NCI-H526 treated with DMSO at 0.1 percent for 48 hours (cell line): ENCODE results near the gene AHCYL2.
"Not testable (repeated sequence)": the region's sequence is repeated elsewhere in the genome, so short reads cannot be mapped to it uniquely, and the experiment has no call there.

Source experiments
- DNase-seq: peaks from one replicate; lab custom pipeline; 2025; lab: John Stamatoyannopoulos, UW

The AHCYL2 gene

DNA sequence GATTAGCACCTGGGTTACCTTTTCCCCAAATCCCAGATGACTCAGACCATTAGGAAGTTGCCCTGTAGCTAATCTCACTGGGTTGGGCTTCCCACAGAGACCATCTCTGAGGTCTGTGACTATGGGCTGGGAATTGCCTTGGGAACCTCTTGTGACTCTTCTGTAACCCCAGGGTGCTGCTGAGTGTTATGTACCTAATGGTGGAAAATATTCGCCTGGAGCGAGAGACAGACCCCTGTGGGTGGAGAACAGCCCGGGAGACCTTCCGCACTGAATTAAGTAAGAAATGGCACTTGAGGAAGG, 229.4 kb downstream of the AHCYL2 start:
- DNase-seq = no peak

DNA sequence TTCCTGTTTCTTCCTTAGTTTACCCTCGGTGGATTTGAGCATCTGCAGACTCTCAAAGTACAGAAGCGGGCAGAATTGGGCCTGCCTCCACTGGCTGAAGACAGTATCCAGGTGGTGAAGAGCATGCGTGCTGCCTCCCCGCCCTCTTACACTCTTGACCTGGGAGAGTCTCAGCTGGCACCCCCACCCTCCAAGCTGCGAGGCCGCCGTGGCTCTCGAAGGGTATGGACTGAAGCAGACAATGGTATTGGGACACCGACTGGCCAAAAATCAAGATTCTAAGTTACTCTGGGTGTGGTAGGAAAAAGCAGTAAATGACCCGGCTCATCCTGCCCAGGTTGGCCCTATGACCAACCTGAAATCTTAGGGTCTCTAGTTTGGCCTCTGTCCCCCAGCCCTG, 231.6 kb downstream of the AHCYL2 start:
- no peak for DNase-seq

DNA sequence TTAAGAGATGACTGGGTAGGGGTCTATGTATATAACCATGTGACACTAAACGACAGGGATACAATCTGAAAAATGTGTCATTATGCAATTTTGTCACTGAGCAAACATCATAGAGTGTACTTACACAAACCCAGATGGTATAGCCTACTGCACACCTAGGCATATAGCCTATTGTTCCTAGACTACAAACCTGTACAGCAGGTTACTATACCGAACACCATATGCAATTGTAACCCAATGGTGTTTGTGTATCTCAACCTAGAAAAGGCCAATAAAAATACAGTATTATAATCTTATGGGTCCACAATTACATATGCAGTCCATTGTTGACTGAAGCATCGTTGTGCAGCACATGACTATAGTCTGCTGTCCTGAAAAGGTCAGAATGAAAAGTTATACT, 232.3 kb downstream of the AHCYL2 start:
- no peak for DNase-seq

DNA sequence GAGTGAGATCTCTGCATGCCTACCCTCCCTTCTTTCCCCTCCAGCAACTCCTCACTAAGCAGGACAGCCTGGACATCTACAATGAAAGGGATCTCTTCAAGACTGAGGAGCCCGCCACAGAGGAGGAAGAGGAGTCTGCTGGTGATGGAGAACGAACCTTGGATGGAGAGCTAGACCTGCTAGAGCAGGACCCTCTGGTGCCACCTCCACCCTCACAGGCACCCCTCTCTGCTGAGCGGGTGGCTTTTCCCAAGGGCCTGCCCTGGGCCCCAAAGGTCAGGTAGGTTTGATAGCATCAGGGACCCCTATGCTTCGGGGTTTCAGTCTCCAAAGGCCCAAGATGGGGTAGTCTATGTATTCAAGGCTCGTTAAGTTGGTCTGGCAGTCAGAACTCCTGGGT, 233.3 kb downstream of the AHCYL2 start:
- no peak for DNase-seq

DNA sequence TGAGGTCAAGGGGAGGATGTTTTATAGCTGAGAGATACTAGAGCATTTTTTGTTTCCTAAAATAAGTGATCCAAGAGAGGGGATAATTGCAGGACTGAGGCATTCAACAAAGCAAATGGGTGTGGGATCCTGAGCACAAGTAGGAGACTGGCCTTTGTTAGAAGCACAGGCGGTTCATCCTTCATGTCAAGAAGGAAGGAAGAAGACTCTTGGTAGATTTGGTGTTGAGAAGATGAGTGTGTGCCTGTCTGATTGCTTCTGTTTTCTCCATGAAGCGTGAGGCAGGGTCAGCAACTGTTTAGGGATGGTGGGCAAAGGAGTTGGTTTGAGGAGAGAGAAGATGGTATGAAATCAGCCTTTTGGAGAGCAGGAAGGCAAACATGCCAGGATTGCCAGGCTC, 237.0 kb downstream of the AHCYL2 start:
- DNase-seq = no peak

DNA sequence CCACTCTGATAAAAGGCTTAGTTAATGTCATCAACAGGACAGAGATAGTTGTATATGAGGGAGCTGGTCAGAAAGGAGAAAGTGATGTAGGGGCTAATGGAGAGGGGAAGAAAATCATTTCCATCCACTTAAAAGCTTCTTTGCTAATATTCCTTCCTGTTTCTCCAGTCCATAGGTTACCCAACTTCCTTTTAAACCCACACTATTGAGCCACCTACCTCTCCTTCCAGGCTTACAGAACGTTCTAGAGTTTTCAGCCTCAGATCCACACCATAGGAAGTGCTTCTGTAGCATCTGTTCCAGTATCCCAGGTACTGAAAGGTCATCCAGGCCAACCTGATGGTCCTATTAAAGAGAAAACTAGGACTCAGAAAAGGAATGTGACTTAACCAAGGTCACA, 237.6 kb downstream of the AHCYL2 start:
- no peak for DNase-seq

DNA sequence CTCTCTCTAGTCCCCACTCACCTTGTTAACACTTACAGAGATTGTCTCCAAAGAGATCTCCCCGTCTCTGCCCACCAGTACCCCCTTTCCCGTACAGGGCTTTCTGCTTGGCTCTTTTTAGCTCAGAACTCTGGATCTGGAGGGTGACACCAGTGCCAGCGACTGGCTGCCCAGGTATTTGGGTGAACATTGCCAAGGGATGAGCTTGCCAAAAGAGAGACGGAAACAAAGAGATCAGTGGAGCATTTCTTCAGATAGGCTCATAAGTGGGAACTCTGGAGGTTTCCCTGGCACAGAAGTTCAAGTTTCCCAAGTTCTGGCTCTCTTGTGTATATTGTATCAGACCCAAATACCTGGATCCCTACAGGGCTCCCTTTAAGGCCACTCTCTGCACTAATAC, 239.4 kb downstream of the AHCYL2 start:
- no peak for DNase-seq

DNA sequence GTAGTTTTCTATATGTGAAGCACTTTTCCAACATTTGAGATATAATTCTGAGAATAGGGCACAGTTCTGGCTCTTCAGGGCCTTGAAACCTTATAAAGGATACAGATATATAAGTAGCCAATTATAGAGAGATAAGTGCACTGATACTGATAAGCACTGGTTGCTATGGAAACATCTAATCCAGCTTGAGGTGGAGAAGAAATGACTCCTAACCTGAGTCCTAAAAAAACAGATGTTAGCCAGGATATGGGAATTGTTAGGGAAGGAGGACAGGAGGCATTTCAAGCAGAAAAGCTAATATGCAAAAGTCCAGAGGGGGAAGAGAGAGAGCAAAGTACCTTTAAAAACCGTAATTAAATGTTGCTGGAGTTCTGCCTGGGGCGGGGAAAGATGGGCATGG, 240.2 kb downstream of the AHCYL2 start:
- DNase-seq = no peak

DNA sequence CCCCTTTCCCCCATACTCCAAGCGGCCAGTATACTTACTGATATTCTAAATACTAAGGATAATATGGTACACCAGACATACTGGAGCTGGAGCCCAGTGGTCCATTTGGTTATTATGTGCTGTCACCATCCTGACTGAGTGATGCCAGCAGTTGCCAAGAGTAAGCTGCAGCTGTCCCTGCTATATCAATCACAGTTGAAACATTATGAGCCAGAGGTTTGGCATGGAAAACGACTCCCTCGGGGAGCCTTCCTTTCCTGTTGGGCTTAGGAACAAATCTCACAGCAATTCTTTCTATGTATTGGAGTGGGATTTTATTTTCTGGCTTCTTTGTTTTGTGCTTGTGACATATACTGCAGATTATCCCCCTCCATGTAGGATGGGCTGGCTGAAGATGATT, 242.0 kb downstream of the AHCYL2 start:
- DNase-seq = no peak

DNA sequence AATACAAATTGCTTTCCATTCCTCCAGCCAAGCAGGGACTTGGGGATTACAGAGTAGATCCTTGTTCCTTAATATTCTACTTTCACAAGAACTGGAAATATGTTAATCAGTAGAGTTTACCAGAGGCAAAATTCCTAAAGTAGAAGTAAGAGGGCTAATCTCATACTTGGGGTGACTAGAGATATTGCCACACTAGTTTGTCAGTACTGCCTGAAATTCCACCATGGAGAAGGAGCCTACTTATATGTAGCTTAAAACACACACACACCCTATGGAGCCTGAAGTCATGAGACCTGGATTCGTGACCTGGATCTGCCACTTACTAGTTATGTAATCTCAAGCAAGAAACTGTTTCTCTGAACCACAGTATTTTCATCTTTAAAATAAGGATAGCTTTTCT, 243.3 kb downstream of the AHCYL2 start:
- DNase-seq = no peak

DNA sequence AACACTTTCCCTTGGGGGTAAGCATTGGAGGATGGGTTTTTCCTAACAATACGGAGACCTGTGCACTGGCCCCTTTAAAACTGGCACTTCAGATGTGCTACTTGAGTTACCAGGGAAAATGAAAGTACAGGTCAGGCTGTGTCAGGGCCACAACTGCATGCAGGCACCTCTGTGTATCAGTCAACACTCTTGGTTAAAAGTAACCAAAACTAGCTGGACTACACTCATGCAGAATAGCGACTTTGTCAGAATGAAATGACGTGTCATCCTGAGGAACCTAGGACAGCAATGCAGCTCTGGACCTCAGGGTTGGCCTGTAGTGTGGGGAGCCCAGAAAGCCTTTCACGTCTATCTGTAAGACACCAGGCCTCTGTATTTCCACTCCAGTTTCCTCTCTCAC, 243.7 kb downstream of the AHCYL2 start:
- DNase-seq = no peak

DNA sequence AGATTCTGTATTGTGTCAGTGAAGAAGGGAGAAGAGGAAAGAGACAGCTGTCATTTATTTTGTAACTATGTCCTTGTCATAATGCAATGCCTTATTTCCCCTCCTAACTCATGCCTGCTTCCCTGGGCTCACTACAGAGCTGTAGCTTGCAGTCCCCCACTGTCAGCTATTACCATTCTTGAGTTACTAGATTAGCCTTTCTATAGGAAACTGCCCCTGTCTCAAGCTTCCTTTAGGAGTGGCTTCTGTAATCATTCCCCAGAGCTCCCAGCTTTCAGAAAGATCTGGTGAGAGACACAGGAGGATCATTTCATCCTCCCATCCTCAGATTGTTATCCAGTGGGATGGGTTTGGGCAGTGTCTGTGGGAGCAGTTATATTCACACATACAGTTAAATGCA, 245.1 kb downstream of the AHCYL2 start:
- no peak for DNase-seq

DNA sequence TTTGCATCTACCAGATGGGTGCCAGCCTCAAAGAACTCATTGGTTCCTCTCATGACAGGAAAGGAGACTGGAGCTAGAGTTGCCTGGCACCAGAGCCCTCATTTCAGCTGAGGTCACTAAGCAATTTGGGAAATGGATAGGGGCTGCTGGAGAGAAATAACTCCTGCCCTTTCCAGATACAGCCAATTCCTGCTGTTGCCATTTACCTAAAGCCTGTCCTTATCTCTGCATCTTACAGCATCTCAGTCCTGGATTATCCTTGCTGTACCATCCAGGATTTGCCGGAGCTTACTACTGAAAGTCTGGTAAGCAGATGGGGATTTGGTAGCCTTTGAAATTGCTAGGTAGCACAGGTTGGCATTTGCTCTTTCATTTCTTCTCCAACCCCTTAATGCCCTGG, 245.6 kb downstream of the AHCYL2 start:
- DNase-seq = no peak

DNA sequence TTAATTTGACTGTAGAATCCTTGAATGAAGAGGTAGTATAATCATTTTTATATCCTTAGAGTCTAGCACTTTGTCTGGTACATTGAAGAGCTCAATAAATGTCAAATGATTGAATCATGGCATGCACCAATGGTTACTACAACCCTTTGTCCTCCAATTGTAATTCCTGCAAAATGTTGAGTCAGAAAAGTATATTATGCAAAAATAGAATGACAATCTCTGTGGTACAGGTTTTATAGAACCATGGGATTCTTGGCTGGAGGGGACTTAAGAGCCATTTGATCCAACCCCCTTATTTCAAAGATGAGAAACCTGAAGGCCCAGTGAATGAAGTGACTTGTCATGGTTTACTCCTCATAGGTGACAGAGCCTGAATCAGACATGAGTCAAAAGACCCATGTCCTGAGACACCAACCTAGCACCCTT, 246.6 kb downstream of the AHCYL2 start:
- DNase-seq = no peak

DNA sequence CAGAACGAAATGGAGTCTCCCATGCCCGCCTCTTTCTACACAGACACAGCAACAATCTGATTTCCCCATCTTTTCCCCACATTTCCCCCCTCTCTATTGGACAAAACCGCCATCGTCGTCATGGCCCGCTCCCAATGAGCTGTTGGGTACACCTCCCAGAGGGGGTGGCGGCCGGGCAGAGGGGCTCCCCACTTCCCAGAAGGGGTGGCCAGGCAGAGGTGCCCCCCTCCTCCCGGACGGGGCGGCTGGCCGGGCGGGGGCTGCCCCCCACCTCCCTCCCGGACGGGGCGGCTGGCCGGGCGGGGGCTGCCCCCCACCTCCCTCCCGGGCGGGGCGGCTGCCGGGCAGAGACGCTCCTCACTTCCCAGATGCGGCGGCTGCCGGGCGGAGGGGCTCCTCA, 251.1 kb downstream of the AHCYL2 start:
- not testable (repeated sequence) for DNase-seq

DNA sequence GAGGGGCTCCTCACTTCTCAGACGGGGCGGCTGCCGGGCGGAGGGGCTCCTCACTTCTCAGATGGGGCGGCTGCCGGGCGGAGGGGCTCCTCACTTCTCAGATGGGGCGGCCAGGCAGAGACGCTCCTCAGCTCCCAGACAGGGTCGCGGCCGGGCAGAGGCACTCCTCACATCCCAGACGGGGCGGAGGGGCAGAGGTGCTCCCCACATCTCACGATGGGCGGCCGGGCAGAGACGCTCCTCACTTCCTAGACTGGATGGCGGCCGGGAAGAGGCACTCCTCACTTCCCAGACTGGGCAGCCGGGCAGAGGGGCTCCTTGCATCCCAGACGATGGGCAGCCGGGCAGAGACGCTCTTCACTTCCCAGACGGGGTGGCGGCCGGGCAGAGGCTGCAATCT, 251.6 kb downstream of the AHCYL2 start:
- DNase-seq = not testable (repeated sequence)
